Vein endothelial cell (primary cell): ENCODE results near the gene ARHGAP28. TPM values are rescaled to one million over a fixed set of nuclear protein-coding genes. Genes with fewer than 3 reads are reported as not detected.

Experiments used
- small RNA-seq: library from RNA; depleted of rRNA; stranded (forward); fragments of <200 nt; gene quantifications from one replicate; pipeline ENCODE3, GENCODE V24; 2012
- total RNA-seq: library from RNA; depleted of rRNA; stranded (reverse); fragments of >200 nt; gene quantifications from 2 replicates; pipeline ENCODE4 v1.2.3, GENCODE V29; 2012

ARHGAP28 gene
- 18.9 and 25.6 TPM in 2 replicates for total RNA-seq

DNA sequence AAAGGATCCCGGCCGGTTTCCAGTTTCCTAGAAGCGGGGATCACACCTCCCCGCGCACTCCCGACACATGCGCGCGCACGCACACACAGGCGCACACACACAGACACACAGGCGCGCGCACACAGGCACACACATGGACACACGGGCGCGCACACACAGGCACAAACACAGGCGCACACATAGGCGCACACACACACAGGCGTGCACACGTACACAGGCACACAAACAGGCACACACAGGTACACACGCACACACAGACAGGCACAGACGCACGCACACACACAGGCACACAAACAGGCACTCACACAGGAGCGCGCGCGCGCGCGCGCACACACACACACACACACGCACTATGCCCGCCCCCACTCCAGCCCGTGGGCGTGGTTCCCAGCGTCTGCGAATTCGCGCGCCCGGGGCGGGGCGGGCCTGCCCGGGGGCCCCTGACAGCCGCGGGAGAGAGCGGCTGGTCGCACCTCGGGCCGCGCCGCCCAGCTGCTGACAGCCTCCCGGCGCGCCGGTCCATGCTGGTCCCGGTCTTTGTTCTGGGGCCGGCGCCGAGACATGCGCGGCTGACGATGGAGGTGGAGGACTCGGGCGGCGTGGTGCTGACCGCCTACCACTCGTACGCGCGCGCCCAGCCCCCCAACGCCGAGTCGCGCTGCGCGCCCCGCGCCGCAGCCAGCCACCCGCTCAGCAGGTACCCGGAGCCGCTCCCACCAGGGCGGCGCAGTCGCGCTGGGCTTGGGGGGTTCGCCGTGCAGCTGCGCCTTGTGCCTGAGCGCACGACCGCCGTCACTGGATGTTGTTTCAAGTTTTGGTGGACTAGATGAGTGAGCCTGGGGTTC is at the start of gene ARHGAP28:
Gene ARHGAP28, plus strand, starts transcription at position 470 of the 845 bp plus-strand sequence. Its CDS starts 106 bp downstream, at position 576.

Small RNA genes within 50 kb of the gene (small RNA-seq; reads per million reads assigned to genes)
- gene RNU6-916P = not detected
